Endothelial cell of coronary artery (primary cell): Measurements from ENCODE around the gene ATP13A1. TPM values are rescaled to one million over a fixed set of nuclear protein-coding genes. Genes with fewer than 3 reads are reported as not detected.

Experiments
- total RNA-seq: library from RNA; depleted of rRNA; stranded (reverse); fragments of >200 nt; gene quantifications from 2 replicates; pipeline ENCODE4 v1.2.3, GENCODE V29; 2014

ATP13A1 gene
- total RNA-seq = 26.0 and 30.7 TPM in 2 replicates

DNA sequence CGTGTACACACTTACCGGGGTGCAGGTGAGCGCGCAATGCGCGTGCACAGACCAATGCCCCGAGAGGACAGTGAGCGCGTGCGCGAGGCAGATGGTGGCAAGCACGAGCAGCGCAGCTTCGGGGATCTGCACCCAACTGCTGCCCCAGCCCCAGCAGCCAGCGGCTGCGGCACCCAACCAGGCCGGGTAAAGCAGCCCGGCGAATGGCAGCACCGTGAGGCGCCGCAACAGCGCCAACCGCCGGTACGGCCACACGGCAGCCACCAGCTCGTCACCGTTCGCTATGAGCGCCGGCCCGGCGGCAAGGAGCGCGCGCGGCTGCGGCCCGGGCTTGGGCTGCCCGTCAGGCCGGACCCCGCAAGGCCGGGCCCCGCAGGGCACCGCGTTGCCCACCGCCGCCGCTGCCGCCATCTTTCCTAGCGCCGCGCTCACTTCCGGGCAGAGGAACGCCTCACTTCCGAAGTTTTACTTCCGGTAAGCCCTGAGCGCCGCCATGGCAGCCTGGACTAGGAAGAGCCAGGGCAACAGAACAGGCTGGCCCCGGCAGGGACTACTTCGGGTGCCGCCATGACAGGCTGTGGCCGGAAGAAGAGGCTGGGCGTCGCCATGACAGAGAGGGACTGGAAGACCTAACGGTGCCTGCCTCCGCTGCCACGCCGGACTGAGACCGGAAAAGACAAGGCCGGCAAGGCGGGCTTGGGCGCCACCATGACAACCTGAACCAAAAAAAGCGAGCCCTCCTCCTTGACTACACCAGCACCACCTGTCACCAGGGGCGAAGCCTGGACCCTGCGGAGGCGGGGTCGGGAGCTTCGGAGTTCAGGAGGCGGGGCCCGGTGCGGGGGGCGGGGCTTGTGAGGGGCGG is at the start of gene ATP13A1:
Gene ATP13A1 (minus strand): TSS at position 421 of the 865 bp plus-strand sequence. CDS start 10 bp downstream, at position 411.

GRCh38 chr19:19668230-19669012 is 4.9 kb upstream of the ATP13A1 start, which contains the start of gene ZNF101:
ZNF101 (plus strand) TSS chr19:19668839; CDS start chr19:19668964, 125 bp downstream.

GRCh38 chr19:19643158-19644053 is 20.1 kb downstream of the ATP13A1 start, which contains the start of gene GMIP:
GMIP (minus strand) TSS chr19:19643657; CDS start chr19:19643529, 128 bp downstream.

GRCh38 chr19:19627621-19628500 is 35.6 kb downstream of the ATP13A1 start, which contains the start of gene LPAR2:
LPAR2 (minus strand) TSS chr19:19628220; CDS start chr19:19627275, 945 bp downstream.

DNA sequence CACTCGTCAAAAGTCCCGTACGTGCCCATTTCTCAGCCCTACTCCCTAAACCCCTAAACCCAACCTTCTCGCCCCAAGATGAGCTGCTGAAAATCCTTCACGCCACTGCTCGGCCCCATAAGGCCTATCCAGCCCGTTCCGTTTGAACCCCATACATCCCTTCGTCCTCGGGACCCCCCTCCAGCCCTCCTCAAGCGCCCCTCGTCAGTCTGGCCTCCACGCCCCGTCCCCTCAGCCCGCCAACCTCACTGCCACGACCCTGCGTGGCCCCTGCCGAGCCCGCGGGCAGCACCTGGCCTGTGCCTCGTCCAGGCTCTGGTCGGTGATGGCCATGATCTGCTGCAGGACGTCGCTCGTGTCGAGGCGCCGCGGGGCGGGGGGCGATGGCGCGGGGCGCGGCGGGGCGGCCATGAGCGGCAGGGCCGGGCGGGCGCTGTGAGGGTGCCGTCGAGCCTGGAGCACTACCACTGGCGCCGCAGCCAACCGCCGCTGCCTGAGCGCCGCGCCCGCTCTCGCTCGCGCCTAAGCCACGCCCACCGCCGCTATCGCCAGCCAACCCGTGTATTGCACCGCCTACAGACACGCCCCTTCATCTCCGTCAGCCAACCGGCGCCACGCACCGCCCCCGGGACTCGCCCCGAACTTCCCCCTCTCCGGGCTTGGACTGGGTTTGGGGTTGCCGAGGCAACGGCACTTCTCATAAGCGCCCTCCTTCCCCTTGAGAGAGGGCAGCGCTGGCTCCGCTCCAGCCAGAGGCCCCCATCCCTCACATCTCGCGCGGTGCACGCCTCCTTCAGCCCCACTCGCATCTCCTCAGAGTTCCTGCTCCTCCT is 45.0 kb downstream of the ATP13A1 start, which contains the start of gene PBX4:
Gene PBX4 (minus strand): TSS at position 469 of the 833 bp plus-strand sequence. CDS start 58 bp downstream, at position 411.

Other genes starting within 250 kb of the ATP13A1 start
- 0.45 and 1.0 TPM in 2 replicates for gene TSSK6, start 148.1 kb downstream of the ATP13A1 start, total RNA-seq
- gene NDUFA13, start 147.5 kb downstream of the ATP13A1 start, total RNA-seq = 261 and 295 TPM in 2 replicates
- gene YJEFN3, start 134.8 kb downstream of the ATP13A1 start, total RNA-seq = 0.18 and 0.38 TPM in 2 replicates
- gene CILP2, start 125.4 kb downstream of the ATP13A1 start, total RNA-seq = under 0.01 and 0.19 TPM in 2 replicates
- not detected in 2 replicates for gene PBX4, start 45.0 kb downstream of the ATP13A1 start, total RNA-seq
- gene LPAR2, start 35.5 kb downstream of the ATP13A1 start, total RNA-seq = 0.47 and 0.54 TPM in 2 replicates
- gene GMIP, start 20.0 kb downstream of the ATP13A1 start, total RNA-seq = 7.0 and 7.9 TPM in 2 replicates
- gene ZNF101, start 5.2 kb upstream of the ATP13A1 start, total RNA-seq = 8.9 and 9.2 TPM in 2 replicates
- gene ZNF14, start 69.4 kb upstream of the ATP13A1 start, total RNA-seq = 3.4 and 4.6 TPM in 2 replicates
- gene ZNF506, start 158.1 kb upstream of the ATP13A1 start, total RNA-seq = 0.45 and 7.1 TPM in 2 replicates
- 0.36 and 3.3 TPM in 2 replicates for gene ZNF253, start 202.2 kb upstream of the ATP13A1 start, total RNA-seq
- gene ZNF93, start 237.3 kb upstream of the ATP13A1 start, total RNA-seq = 1.6 and 6.5 TPM in 2 replicates